Smooth muscle cell (in vitro differentiated cells): ENCODE measurements around the gene LRRC75A. TPM values are rescaled to one million over a fixed set of nuclear protein-coding genes. Genes with fewer than 3 reads are reported as not detected.
"Not testable (repeated sequence)": the region's sequence is repeated elsewhere in the genome, so short reads cannot be mapped to it uniquely, and the experiment has no call there.

Experiments used
- DNase-seq: peaks from one replicate; lab custom pipeline; 2025; ENCODE audit not compliant: unreplicated experiment; lab: John Stamatoyannopoulos, UW
- H2AFZ ChIP-seq: fragments of 200-600 bp; sonication (generic); 2 replicates; pipeline ENCODE4 v1.6.0; 2016; ENCODE audit warnings: antibody characterized with exemption, low read depth, mild to moderate bottlenecking
- H3F3A ChIP-seq: fragments of 200-600 bp; sonication (generic); 2 replicates; pipeline ENCODE4 v1.6.0; 2017; ENCODE audit warnings: antibody characterized with exemption, low read depth
- H3K27ac ChIP-seq: fragments of 200-600 bp; sonication (generic); 2 replicates; pipeline ENCODE4 v1.5.1; 2016; ENCODE audit warnings: low read depth, mild to moderate bottlenecking
- H3K27me3 ChIP-seq: fragments of 200-600 bp; sonication (generic); 2 replicates; pipeline ENCODE4 v1.6.1; 2016; ENCODE audit warnings: low read depth, mild to moderate bottlenecking
- H3K36me3 ChIP-seq: fragments of 200-600 bp; sonication (generic); 2 replicates; pipeline ENCODE4 v1.5.1; 2016; ENCODE audit warnings: low read depth
- H3K4me1 ChIP-seq: fragments of 200-600 bp; sonication (generic); 2 replicates; pipeline ENCODE4 v1.5.1; 2016; ENCODE audit warnings: low read depth
- H3K4me2 ChIP-seq: fragments of 200-600 bp; sonication (generic); 2 replicates; pipeline ENCODE4 v1.6.0; 2016; ENCODE audit warnings: mild to moderate bottlenecking
- H3K4me3 ChIP-seq: fragments of 200-600 bp; sonication (generic); 2 replicates; pipeline ENCODE4 v1.5.1; 2016; ENCODE audit warnings: mild to moderate bottlenecking
- H3K79me2 ChIP-seq: fragments of 200-600 bp; sonication (generic); 2 replicates; pipeline ENCODE4 v1.6.0; 2016; ENCODE audit warnings: low read depth, mild to moderate bottlenecking
- H3K9ac ChIP-seq: fragments of 200-600 bp; sonication (generic); 2 replicates; pipeline ENCODE4 v1.6.0; 2016; ENCODE audit warnings: low read depth
- H3K9me3 ChIP-seq: fragments of 200-600 bp; sonication (generic); replicated peaks from 2 replicates; pipeline ENCODE4 v1.5.1; 2016; ENCODE audit warnings: low read depth
- H4K20me1 ChIP-seq: fragments of 200-600 bp; sonication (generic); 2 replicates; pipeline ENCODE4 v1.6.0; 2016; ENCODE audit warnings: low read depth
- WGBS: methylation state at CpG from one replicate; pipeline ENCODE4 v1.1.7; 2016; ENCODE audit warnings: low lambda C conversion rate; 5-methylcytosine and 5-hydroxymethylcytosine counted together
- polyA plus RNA-seq: library from polyadenylated mRNA; unstranded; fragments of >200 nt; fragmentation: Nextera tagmentation; extraction: Ambion mirVana; gene quantifications from 2 replicates; pipeline ENCODE4 v1.2.1, GENCODE V29; 2016
- total RNA-seq: library from RNA; depleted of rRNA; stranded (reverse); fragments of >200 nt; gene quantifications from 2 replicates; pipeline ENCODE4 v1.2.3, GENCODE V29; 2014
- TF ChIP-seq, protein P1 (sequence below): fragments of 200-600 bp; sonication (generic); IDR thresholded peaks from 2 replicates; pipeline ENCODE4 v1.5.1; 2017; ENCODE audit warnings: borderline replicate concordance, mild to moderate bottlenecking, antibody characterized with exemption; ENCODE audit not compliant: insufficient read depth, poor library complexity, severe bottlenecking

The LRRC75A gene
- total and polyA plus RNA-seq, 2 experiments from 2014 or later = 0.76 to 2.2 TPM

DNA sequence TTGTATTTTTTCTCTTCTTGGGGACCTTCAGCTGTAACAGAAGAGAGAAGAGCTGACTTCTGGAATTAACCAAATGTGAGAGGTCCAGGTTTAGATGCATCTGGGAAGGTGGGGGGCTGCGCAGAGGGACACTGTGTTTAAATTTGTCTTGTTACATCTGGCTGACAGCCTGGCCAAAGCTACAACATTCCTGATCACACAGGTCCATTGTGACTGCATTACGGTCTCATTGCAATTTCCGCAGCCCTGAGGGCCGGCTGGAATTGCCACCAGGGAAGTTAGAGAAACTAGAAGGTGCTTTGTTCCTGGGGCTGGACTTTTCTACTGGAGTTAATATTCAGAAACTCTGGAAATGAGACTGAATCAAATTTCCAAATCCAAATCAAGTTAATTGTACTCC, 37.9 kb upstream of the LRRC75A start:
- Histone ChIP-seq H3K9ac (no peak overlapping the region), H3K36me3 (no peaks in the 10 kb centered on the region), H3K9me3 (no peaks in the 10 kb centered on the region), H3K27ac (no peak overlapping the region), H3K4me1 (peaks cover under 1% of the 10 kb centered on the region), H3K27me3 (peaks cover 13% of the 10 kb centered on the region), H3K4me2 (no peak overlapping the region), H4K20me1 (no peaks in the 10 kb centered on the region), H3F3A (no peaks in the 10 kb centered on the region), H3K4me3 (no peak overlapping the region), H3K79me2 (no peaks in the 10 kb centered on the region), H2AFZ (no peak overlapping the region)
- 81% methylated on average over 4 of the region's 4 CpGs for WGBS
- DNase-seq = no peak
- TF ChIP-seq, protein P1, sequence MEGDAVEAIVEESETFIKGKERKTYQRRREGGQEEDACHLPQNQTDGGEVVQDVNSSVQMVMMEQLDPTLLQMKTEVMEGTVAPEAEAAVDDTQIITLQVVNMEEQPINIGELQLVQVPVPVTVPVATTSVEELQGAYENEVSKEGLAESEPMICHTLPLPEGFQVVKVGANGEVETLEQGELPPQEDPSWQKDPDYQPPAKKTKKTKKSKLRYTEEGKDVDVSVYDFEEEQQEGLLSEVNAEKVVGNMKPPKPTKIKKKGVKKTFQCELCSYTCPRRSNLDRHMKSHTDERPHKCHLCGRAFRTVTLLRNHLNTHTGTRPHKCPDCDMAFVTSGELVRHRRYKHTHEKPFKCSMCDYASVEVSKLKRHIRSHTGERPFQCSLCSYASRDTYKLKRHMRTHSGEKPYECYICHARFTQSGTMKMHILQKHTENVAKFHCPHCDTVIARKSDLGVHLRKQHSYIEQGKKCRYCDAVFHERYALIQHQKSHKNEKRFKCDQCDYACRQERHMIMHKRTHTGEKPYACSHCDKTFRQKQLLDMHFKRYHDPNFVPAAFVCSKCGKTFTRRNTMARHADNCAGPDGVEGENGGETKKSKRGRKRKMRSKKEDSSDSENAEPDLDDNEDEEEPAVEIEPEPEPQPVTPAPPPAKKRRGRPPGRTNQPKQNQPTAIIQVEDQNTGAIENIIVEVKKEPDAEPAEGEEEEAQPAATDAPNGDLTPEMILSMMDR = no peak

DNA sequence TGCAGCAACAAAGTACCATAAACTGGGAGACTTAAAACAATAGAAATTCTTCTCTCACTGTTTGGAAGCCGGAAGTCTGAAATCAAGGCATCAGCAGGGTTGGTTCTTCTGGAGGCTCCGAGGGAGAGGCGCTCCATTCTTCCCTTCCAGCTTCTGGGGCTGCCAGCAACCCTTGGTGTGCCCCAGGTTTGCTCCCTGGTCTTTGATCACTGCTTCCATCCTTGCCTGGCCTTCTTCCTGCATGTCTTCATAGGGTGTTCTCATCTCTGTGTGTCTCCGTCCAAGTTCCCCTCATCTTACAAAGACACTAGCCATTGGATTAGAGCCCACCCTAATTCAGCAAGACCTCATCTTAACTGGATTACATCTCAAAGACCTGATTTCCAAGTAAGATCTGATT, 35.3 kb upstream of the LRRC75A start:
- Histone ChIP-seq H3K9me3 (no peaks in the 10 kb centered on the region), H4K20me1 (no peaks in the 10 kb centered on the region), H3K27ac (no peak overlapping the region), H3F3A (no peaks in the 10 kb centered on the region), H3K4me1 (no peaks in the 10 kb centered on the region), H3K36me3 (no peaks in the 10 kb centered on the region), H2AFZ (no peak overlapping the region), H3K79me2 (no peaks in the 10 kb centered on the region), H3K9ac (no peak overlapping the region), H3K27me3 (peaks cover 13% of the 10 kb centered on the region), H3K4me2 (no peak overlapping the region), H3K4me3 (no peak overlapping the region)
- no peak for DNase-seq
- TF ChIP-seq, protein P1 = no peak
- 91% methylated on average over 4 of the region's 4 CpGs for WGBS

DNA sequence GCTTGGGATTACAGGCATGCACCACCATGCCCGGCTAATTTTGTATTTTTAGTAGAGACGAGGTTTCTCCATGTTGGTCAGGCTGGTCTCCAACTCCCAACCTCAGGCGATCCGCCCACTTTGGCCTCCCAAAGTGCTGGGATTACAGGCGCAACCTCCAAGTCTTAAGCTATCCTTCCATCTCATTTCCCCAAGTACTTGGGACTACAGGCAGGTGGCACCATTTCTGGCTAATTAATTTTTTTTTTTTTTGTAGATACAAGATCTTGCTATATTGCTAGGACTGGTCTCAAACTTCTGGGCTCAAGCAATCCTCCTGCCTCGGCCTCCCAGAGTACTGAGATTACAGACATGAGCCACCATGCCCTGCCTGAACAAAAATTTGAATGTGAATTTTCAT, 33.6 kb upstream of the LRRC75A start:
- 91% methylated on average over 6 of the region's 6 CpGs for WGBS
- not testable (repeated sequence) for H3K9me3 ChIP-seq, H3K9ac ChIP-seq, H3K4me2 ChIP-seq, H3K79me2 ChIP-seq, H3K4me3 ChIP-seq, H3K36me3 ChIP-seq, DNase-seq, H4K20me1 ChIP-seq, H3K27ac ChIP-seq, H2AFZ ChIP-seq, H3K4me1 ChIP-seq, H3F3A ChIP-seq
- H3K27me3 ChIP-seq = peaks cover 13% of the 10 kb centered on the region
- TF ChIP-seq, protein P1 = peak; percentile 17

DNA sequence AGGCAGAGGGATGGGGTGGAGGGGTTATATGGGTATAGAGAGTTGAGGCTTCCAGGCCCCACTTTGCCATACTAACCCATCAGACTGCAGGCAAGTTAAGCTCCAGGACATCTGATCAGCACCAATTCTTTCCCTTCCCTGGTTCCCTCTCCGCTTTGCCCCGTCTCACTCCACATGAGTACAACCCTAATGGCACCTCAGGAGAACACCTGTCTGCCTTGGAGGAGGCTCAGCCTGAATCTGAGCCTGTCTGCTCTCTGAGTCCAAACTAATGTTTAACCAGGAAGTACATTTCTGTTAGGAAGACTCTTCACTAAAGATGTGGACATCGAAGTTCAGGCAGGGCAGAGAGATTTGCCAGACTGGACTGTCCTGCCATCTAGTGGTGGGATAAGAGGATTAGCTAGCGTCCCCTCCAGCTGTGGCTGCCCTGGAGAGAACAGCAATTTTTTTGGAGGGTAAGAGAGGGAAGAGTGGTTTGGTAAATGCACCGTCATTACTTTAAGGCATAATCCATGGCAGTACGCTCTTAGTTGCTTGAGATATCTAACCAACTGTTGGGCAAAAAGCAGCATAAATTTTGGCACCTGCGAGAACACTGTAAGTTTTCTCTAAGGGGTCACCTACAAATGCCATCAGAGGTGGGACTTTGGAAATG, 29.2 kb upstream of the LRRC75A start:
- no peaks in the 10 kb centered on the region for H3K79me2 ChIP-seq
- 41% methylated on average over 7 of the region's 7 CpGs for WGBS
- TF ChIP-seq, protein P1 = peak; percentile 88
- no peak overlapping the region for H3K9ac ChIP-seq
- H3K4me1 ChIP-seq = peaks cover 7% of the 10 kb centered on the region
- no peaks in the 10 kb centered on the region for H3F3A ChIP-seq
- no peaks in the 10 kb centered on the region for H3K36me3 ChIP-seq
- peak overlapping the region; percentile 82 for H2AFZ ChIP-seq
- no peak overlapping the region for H3K4me2 ChIP-seq
- H3K9me3 ChIP-seq = no peaks in the 10 kb centered on the region
- H3K27me3 ChIP-seq = no peaks in the 10 kb centered on the region
- DNase-seq = no peak
- H4K20me1 ChIP-seq = no peaks in the 10 kb centered on the region
- no peak overlapping the region for H3K4me3 ChIP-seq
- no peak overlapping the region for H3K27ac ChIP-seq
